Measurements from ENCODE around the gene CLDN9. TPM values are rescaled to one million over a fixed set of nuclear protein-coding genes. Genes with fewer than 3 reads are reported as not detected.

Gene CLDN9
- total and polyA plus RNA-seq, 5 donors from 2014 or later, result not detected

DNA sequence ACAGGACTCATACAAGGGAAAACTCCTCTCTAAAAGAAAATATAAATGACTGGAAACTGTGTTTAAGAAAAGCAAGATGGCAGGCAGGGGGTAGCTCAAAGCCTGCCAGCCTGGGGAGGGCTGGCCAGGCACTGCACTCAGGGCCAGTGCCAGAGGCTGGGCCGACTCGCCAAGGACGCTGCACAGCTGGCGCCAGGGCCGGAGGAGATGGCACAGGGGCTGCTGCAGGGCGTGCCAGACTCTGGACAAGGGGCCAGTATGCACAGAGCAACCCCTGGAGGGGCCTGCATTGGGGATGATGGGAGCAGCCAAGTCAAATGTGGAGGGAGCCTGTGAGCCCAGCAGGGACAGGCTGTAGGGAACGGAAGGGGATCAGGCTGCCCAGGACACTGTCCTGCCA, 36.5 kb upstream of the CLDN9 start:
- H3K36me3 ChIP-seq (ENCODE audit: control insufficient read depth, insufficient read depth, low read length), result no peaks in the 10 kb centered on the region
- H3K27me3 ChIP-seq (ENCODE audit: control insufficient read depth, insufficient read depth, low read length), result no peaks in the 10 kb centered on the region
- ATAC-seq (ENCODE audit: low read depth in 2 of 2) (no peak), DNase-seq (no peak)
- H3K4me1 ChIP-seq (ENCODE audit: control insufficient read depth, insufficient read depth, low read length, poor library complexity, severe bottlenecking), result peaks cover 17% of the 10 kb centered on the region
- H3K4me3 ChIP-seq (ENCODE audit: low read depth, low read length), result no peak overlapping the region
- Mint-ChIP-seq H3K27ac (no peak overlapping the region), H3K36me3 (no peaks in the 10 kb centered on the region), H3K4me3 (peak overlapping the region in 1 of 4 donors; percentile 43), H3K27me3 (peaks cover 9% of the 10 kb centered on the region), H3K9me3 (no peaks in the 10 kb centered on the region), H3K4me1 (peaks cover 0 to 11% (median 0%) of the 10 kb centered on the region in 4 donors)
- H3K27ac ChIP-seq (ENCODE audit: insufficient read depth, low read length, poor library complexity, severe bottlenecking), result no peak overlapping the region
- no peaks in the 10 kb centered on the region for H3K9me3 ChIP-seq (ENCODE audit: control insufficient read depth in 2 of 2, low read length in 2 of 2)

GRCh38 chr16:2976673-2977072, 36.0 kb upstream of the CLDN9 start:
- no peaks in the 10 kb centered on the region for H3K36me3 ChIP-seq (ENCODE audit: control insufficient read depth, insufficient read depth, low read length)
- peak overlapping the region in 1 of 4 donors; percentile 81 for H3K4me3 Mint-ChIP-seq
- H3K9me3 Mint-ChIP-seq, result no peaks in the 10 kb centered on the region
- H3K36me3 Mint-ChIP-seq, result no peaks in the 10 kb centered on the region
- H3K27me3 Mint-ChIP-seq, result peaks cover 9% of the 10 kb centered on the region
- ATAC-seq (ENCODE audit: low read depth in 2 of 2) (no peak), DNase-seq (no peak)
- no peak overlapping the region for H3K27ac ChIP-seq (ENCODE audit: insufficient read depth, low read length, poor library complexity, severe bottlenecking)
- peaks cover 17% of the 10 kb centered on the region for H3K4me1 ChIP-seq (ENCODE audit: control insufficient read depth, insufficient read depth, low read length, poor library complexity, severe bottlenecking)
- no peaks in the 10 kb centered on the region for H3K27me3 ChIP-seq (ENCODE audit: control insufficient read depth, insufficient read depth, low read length)
- no peaks in the 10 kb centered on the region for H3K9me3 ChIP-seq (ENCODE audit: control insufficient read depth in 2 of 2, low read length in 2 of 2)
- peaks cover 0 to 12% (median 1%) of the 10 kb centered on the region in 4 donors for H3K4me1 Mint-ChIP-seq
- no peak overlapping the region for H3K4me3 ChIP-seq (ENCODE audit: low read depth, low read length)
- no peak overlapping the region for H3K27ac Mint-ChIP-seq

DNA sequence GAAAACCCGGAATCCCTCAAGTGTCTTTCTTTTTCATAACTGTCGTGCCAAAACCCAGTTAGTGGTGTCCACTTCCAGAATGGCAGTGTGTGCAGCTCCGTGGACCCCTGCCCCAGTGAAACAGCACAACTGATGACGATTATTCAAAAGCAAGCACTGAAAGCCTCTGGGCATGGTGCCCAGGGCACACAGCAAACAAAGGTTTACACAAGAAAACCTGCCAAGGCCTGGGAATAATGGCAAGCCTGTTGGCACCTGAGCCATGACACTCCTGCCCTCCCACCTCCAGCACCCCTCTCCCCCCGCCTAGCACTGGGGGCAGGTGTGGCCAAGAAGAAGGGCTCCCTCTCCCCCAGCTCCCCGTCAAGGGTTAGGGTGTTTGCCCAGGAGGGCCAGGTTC, 35.3 kb upstream of the CLDN9 start:
- peak overlapping the region in 1 of 4 donors; percentile 81 for H3K4me3 Mint-ChIP-seq
- H3K9me3 ChIP-seq (ENCODE audit: control insufficient read depth in 2 of 2, low read length in 2 of 2), result no peaks in the 10 kb centered on the region
- peaks cover 17% of the 10 kb centered on the region for H3K4me1 ChIP-seq (ENCODE audit: control insufficient read depth, insufficient read depth, low read length, poor library complexity, severe bottlenecking)
- no peaks in the 10 kb centered on the region for H3K36me3 Mint-ChIP-seq
- H3K27ac Mint-ChIP-seq, result no peak overlapping the region
- no peak for DNase-seq
- ATAC-seq (ENCODE audit: low read depth in 2 of 2), result no peak
- H3K4me1 Mint-ChIP-seq, result peaks cover 0 to 12% (median 4%) of the 10 kb centered on the region in 4 donors
- no peaks in the 10 kb centered on the region for H3K36me3 ChIP-seq (ENCODE audit: control insufficient read depth, insufficient read depth, low read length)
- H3K27me3 Mint-ChIP-seq, result peaks cover 7% of the 10 kb centered on the region
- no peak overlapping the region for H3K27ac ChIP-seq (ENCODE audit: insufficient read depth, low read length, poor library complexity, severe bottlenecking)
- no peaks in the 10 kb centered on the region for H3K27me3 ChIP-seq (ENCODE audit: control insufficient read depth, insufficient read depth, low read length)
- no peaks in the 10 kb centered on the region for H3K9me3 Mint-ChIP-seq
- H3K4me3 ChIP-seq (ENCODE audit: low read depth, low read length), result no peak overlapping the region

GRCh38 chr16:2979669-2980226, 33.0 kb upstream of the CLDN9 start:
- Mint-ChIP-seq H3K36me3 (no peaks in the 10 kb centered on the region), H3K9me3 (no peaks in the 10 kb centered on the region), H3K4me1 (peaks cover 0 to 18% (median 4%) of the 10 kb centered on the region in 4 donors), H3K4me3 (peak overlapping the region in 3 of 4 donors; percentile 71 to 80 (median 72)), H3K27me3 (peaks cover 11% of the 10 kb centered on the region), H3K27ac (peak overlapping the region in 1 of 3 donors; percentile 20)
- H3K4me3 ChIP-seq (ENCODE audit: low read depth, low read length), result no peak overlapping the region
- DNase-seq (peak in 1 of 3 donors; percentile 27), ATAC-seq (ENCODE audit: low read depth in 2 of 2) (no peak)
- peak overlapping the region; percentile 14 for H3K27ac ChIP-seq (ENCODE audit: insufficient read depth, low read length, poor library complexity, severe bottlenecking)
- H3K36me3 ChIP-seq (ENCODE audit: control insufficient read depth, insufficient read depth, low read length), result no peaks in the 10 kb centered on the region
- no peaks in the 10 kb centered on the region for H3K27me3 ChIP-seq (ENCODE audit: control insufficient read depth, insufficient read depth, low read length)
- H3K4me1 ChIP-seq (ENCODE audit: control insufficient read depth, insufficient read depth, low read length, poor library complexity, severe bottlenecking), result peaks cover 26% of the 10 kb centered on the region
- no peaks in the 10 kb centered on the region for H3K9me3 ChIP-seq (ENCODE audit: control insufficient read depth in 2 of 2, low read length in 2 of 2)

DNA sequence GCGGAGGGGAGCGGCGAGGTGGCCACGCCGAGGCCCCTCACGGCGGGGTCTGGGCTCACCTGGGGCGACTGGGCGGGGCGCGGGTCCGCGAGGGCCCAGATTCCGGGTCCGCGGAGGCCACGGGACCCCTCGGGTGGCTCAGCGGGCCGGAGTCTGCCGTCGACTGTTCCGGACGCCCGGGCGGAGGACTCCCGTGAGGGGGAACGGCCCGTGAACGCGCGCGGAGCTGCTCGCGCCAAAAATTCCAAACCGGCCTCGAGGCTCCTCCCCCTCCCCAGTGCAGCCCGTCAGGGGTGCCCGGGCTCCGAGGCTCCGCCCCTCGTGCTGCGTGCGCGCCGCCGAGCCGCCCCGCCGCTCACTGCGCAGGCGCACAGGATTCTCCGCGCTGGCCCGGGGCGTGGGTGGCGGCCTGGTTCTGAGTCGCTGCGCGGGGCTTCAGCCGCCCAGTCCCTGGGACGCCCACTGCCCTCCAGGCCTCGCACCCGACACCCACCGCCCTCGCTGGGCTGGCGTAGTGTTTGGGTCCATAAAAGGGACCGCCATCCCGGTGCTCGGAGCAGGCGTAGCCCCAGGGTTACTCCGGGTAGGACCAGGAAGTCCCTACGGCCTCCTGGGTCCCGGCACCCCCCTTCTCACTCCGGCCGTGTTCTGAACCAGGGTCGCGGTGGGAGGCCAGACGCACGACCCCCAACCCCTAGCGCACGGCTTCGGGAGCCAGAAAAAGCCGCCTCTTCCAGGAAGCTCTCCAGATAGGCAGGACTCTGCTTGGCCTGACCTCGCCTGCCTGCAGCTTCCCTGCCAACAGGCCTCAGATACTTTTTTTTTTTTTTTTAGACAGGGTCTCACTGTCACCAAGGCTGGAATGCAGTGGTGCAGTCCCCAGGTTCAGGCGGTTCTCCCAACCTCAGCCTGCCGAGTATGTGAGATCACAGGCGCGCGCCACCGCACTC, 32.2 kb upstream of the CLDN9 start, which contains the start of gene PKMYT1:
Gene PKMYT1 (minus strand): TSS at position 220 of the 950 bp plus-strand sequence. CDS start 789 bp downstream, outside the sequence.
- Histone ChIP-seq H3K9me3 (ENCODE audit: control insufficient read depth in 2 of 2, low read length in 2 of 2) (no peaks in the 10 kb centered on the region), H3K4me3 (ENCODE audit: low read depth, low read length) (peak within 1 kb of the TSS; percentile 65), H3K36me3 (ENCODE audit: control insufficient read depth, insufficient read depth, low read length) (no peaks in the 10 kb centered on the region), H3K4me1 (ENCODE audit: control insufficient read depth, insufficient read depth, low read length, poor library complexity, severe bottlenecking) (peaks cover 26% of the 10 kb centered on the region), H3K27me3 (ENCODE audit: control insufficient read depth, insufficient read depth, low read length) (no peaks in the 10 kb centered on the region), H3K27ac (ENCODE audit: insufficient read depth, low read length, poor library complexity, severe bottlenecking) (peak within 1 kb of the TSS; percentile 63)
- Mint-ChIP-seq H3K27ac (peak within 1 kb of the TSS in 2 of 3 donors; percentile 81 to 86), H3K4me1 (peaks cover 0 to 18% (median 4%) of the 10 kb centered on the region in 4 donors), H3K36me3 (no peaks in the 10 kb centered on the region), H3K4me3 (peak within 1 kb of the TSS; percentile 81 to 87 (median 84)), H3K9me3 (no peaks in the 10 kb centered on the region), H3K27me3 (peaks cover 13% of the 10 kb centered on the region)
- peak; percentile 90 to 95 (median 90) for DNase-seq
- peak; percentile 92 for ATAC-seq (ENCODE audit: low read depth in 2 of 2)

- Histone ChIP-seq H3K9me3 (ENCODE audit: control insufficient read depth in 2 of 2, low read length in 2 of 2) (no peaks in the 10 kb centered on the region), H3K4me1 (ENCODE audit: control insufficient read depth, insufficient read depth, low read length, poor library complexity, severe bottlenecking) (peaks cover 26% of the 10 kb centered on the region), H3K36me3 (ENCODE audit: control insufficient read depth, insufficient read depth, low read length) (no peaks in the 10 kb centered on the region), H3K27me3 (ENCODE audit: control insufficient read depth, insufficient read depth, low read length) (no peaks in the 10 kb centered on the region), H3K27ac (ENCODE audit: insufficient read depth, low read length, poor library complexity, severe bottlenecking) (no peak overlapping the region), H3K4me3 (ENCODE audit: low read depth, low read length) (no peak overlapping the region)
- DNase-seq (no peak), ATAC-seq (ENCODE audit: low read depth in 2 of 2) (no peak)
- Mint-ChIP-seq H3K4me3 (peak overlapping the region; percentile 81 to 87 (median 84)), H3K36me3 (no peaks in the 10 kb centered on the region), H3K27me3 (peaks cover 13% of the 10 kb centered on the region), H3K27ac (peak overlapping the region in 2 of 3 donors; percentile 74 to 81), H3K4me1 (peaks cover 0 to 18% (median 4%) of the 10 kb centered on the region in 4 donors), H3K9me3 (no peaks in the 10 kb centered on the region)
Measured at GRCh38 chr16:2981177-2981898, 31.4 kb upstream of the CLDN9 start.

DNA sequence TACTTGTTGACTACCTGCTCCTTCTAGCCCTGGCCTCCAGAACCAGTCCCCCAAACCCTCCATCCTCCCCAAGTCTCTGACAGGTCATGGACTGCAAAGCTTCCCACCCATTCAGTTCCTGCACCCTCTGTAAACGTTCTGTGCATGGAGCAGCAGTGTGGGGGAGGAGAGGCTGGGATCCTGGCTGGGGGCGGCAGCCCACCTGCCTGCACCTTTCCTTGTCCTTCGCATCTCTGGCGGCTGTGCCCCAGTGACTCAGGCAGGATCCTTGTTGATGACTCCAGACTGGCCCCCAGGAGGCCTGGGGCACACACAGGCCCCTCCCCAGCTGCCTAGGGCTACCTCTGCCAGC, 30.8 kb upstream of the CLDN9 start:
- Histone ChIP-seq H3K4me3 (ENCODE audit: low read depth, low read length) (no peak overlapping the region), H3K36me3 (ENCODE audit: control insufficient read depth, insufficient read depth, low read length) (no peaks in the 10 kb centered on the region), H3K27ac (ENCODE audit: insufficient read depth, low read length, poor library complexity, severe bottlenecking) (no peak overlapping the region), H3K4me1 (ENCODE audit: control insufficient read depth, insufficient read depth, low read length, poor library complexity, severe bottlenecking) (peaks cover 26% of the 10 kb centered on the region), H3K9me3 (ENCODE audit: control insufficient read depth in 2 of 2, low read length in 2 of 2) (no peaks in the 10 kb centered on the region), H3K27me3 (ENCODE audit: control insufficient read depth, insufficient read depth, low read length) (no peaks in the 10 kb centered on the region)
- no peak for DNase-seq
- no peak overlapping the region for H3K27ac Mint-ChIP-seq
- H3K9me3 Mint-ChIP-seq, result no peaks in the 10 kb centered on the region
- peaks cover 13% of the 10 kb centered on the region for H3K27me3 Mint-ChIP-seq
- H3K4me1 Mint-ChIP-seq, result peaks cover 0 to 18% (median 4%) of the 10 kb centered on the region in 4 donors
- no peak for ATAC-seq (ENCODE audit: low read depth in 2 of 2)
- no peaks in the 10 kb centered on the region for H3K36me3 Mint-ChIP-seq
- H3K4me3 Mint-ChIP-seq, result peak overlapping the region in 3 of 4 donors; percentile 81 to 87 (median 83)
